HCT116 (cell line): ENCODE data around the gene SLC44A3. TPM values are rescaled to one million over a fixed set of nuclear protein-coding genes. Genes with fewer than 3 reads are reported as not detected.

Experiments used
- ATAC-seq: fragments of 200-7000 bp; cut with Tn5 transposase; 2 replicates; pipeline ENCODE4 v1.9.1; 2020; ENCODE audit warnings: mild to moderate bottlenecking, moderate library complexity
- BruUV-seq: library from RNA; stranded (reverse); fragments of 400-500 nt; replicated peaks from 2 replicates; lab custom pipeline; 2021; lab: Mats Ljungman, UMichigan
- CTCF ChIA-PET: fragments of 300-600 bp; sonication (Branson Sonifier 250); formaldehyde crosslinking; loops from one replicate; lab custom pipeline; 2021; ENCODE audit warnings: antibody characterized with exemption; lab: Charles Lee
- POLR2A ChIA-PET: fragments of 300-600, 350-600 bp; sonication (Branson Sonifier 250); formaldehyde crosslinking; loops from one replicate; lab custom pipeline; 2021; ENCODE audit warnings: antibody characterized with exemption; lab: Charles Lee
- RAD21 ChIA-PET, 2 experiments: fragments of 300-600 bp; sonication (Branson Sonifier 250); formaldehyde crosslinking; loops; one replicate each; lab custom pipeline; 2023; ENCODE audit warnings: low total read pairs in 2 of 2; ENCODE audit not compliant: uncharacterized antibody in 2 of 2, unreplicated experiment in 2 of 2, low non-redundant PET in 1 of 2; lab: Charles Lee
- DNase-seq: peaks from one replicate; pipeline ENCODE4 v3.0.0-alpha.2; 2010; ENCODE audit warnings: low read depth, low spot score
- H2AFZ ChIP-seq: fragments of 200-600 bp; shearing (Covaris generic), sonication (generic); 2 replicates; pipeline ENCODE4 v1.6.1; 2017; ENCODE audit warnings: low read depth, mixed run types, mixed read lengths, antibody characterized with exemption, low read length; ENCODE audit not compliant: poor library complexity, severe bottlenecking
- H3K27ac ChIP-seq: 2 replicates; pipeline ENCODE4 v1.5.1; 2012; ENCODE audit warnings: low read depth, low read length
- H3K27me3 ChIP-seq: fragments of 200-600 bp; sonication (generic); 2 replicates; pipeline ENCODE4 v1.6.1; 2016; ENCODE audit warnings: mixed run types, low read length, mixed read lengths; ENCODE audit not compliant: insufficient read depth
- H3K36me3 ChIP-seq, 2 experiments: fragments of 200-500 bp in 1 of 2; fragments of 200-600 bp in 1 of 2; sonication (Bioruptor generic) in 1 of 2; sonication (generic) in 1 of 2; 2 replicates each; pipeline versions ENCODE4 v1.5.1 to v1.6.1; 2014 to 2016; ENCODE audit warnings: low read length in 2 of 2, inconsistent platforms in 1 of 2, mixed read lengths in 1 of 2, mixed run types in 1 of 2; ENCODE audit not compliant: insufficient read depth in 2 of 2, control insufficient read depth in 1 of 2
- H3K4me1 ChIP-seq, 2 experiments: fragments of 200-600 bp in 1 of 2; sonication (generic) in 1 of 2; 2 replicates each; pipeline versions ENCODE4 v1.5.1 to v1.6.1; 2012 to 2017; ENCODE audit warnings: low read length in 2 of 2, inconsistent platforms in 1 of 2, mild to moderate bottlenecking in 1 of 2, mixed read lengths in 1 of 2, mixed run types in 1 of 2, moderate library complexity in 1 of 2; ENCODE audit not compliant: insufficient read depth in 2 of 2, control insufficient read depth in 1 of 2
- H3K4me2 ChIP-seq: fragments of 200-600 bp; sonication (generic); 2 replicates; pipeline ENCODE4 v1.6.1; 2017; ENCODE audit warnings: mixed run types, low read length, mixed read lengths
- H3K4me3 ChIP-seq, 2 experiments: fragments of 200-600 bp in 1 of 2; sonication (generic) in 1 of 2; replicated peaks in 1 of 2; 2 replicates each; pipeline ENCODE4 v1.5.1; 2011 to 2016; ENCODE audit warnings: low read length in 2 of 2, control low read depth in 1 of 2, low read depth in 1 of 2, mild to moderate bottlenecking in 1 of 2, mixed read lengths in 1 of 2, mixed run types in 1 of 2
- H3K79me2 ChIP-seq: fragments of 200-600 bp; sonication (generic); 2 replicates; pipeline ENCODE4 v1.6.1; 2017; ENCODE audit warnings: mild to moderate bottlenecking, mixed run types, low read length, moderate library complexity, mixed read lengths; ENCODE audit not compliant: insufficient read depth
- H3K9ac ChIP-seq: fragments of 200-600 bp; sonication (generic); 2 replicates; pipeline ENCODE4 v1.6.1; 2016; ENCODE audit warnings: low read length, mixed read lengths
- H3K9me2 ChIP-seq: fragments of 200-600 bp; sonication (generic), shearing (Covaris generic); 2 replicates; pipeline ENCODE4 v1.6.1; 2017; ENCODE audit warnings: mixed run types, mild to moderate bottlenecking, moderate library complexity; ENCODE audit not compliant: insufficient read depth
- H3K9me3 ChIP-seq, 2 experiments: fragments of 200-500 bp in 1 of 2; fragments of 200-600 bp in 1 of 2; sonication (Bioruptor generic) in 1 of 2; sonication (generic) in 1 of 2; 2 replicates each; pipeline ENCODE4 v1.6.1; 2014 to 2017; ENCODE audit warnings: low read length in 2 of 2, mixed read lengths in 2 of 2, inconsistent platforms in 1 of 2, low read depth in 1 of 2, mild to moderate bottlenecking in 1 of 2, mixed run types in 1 of 2, moderate library complexity in 1 of 2; ENCODE audit not compliant: control insufficient read depth in 1 of 2, insufficient read depth in 1 of 2
- H4K20me1 ChIP-seq: fragments of 200-600 bp; sonication (generic), shearing (Covaris generic); 2 replicates; pipeline ENCODE4 v1.6.1; 2017; ENCODE audit warnings: mixed run types, mild to moderate bottlenecking, moderate library complexity; ENCODE audit not compliant: insufficient read depth
- CEBPB ChIP-seq: IDR thresholded peaks from 2 replicates; pipeline ENCODE4 v1.6.1; 2012; ENCODE audit warnings: low read depth
- ELF1 ChIP-seq: IDR thresholded peaks from 2 replicates; pipeline ENCODE4 v1.6.1; 2012; ENCODE audit warnings: low read depth, borderline replicate concordance
- EZH2phosphoT487 ChIP-seq: fragments of 200-600 bp; IDR thresholded peaks from 2 replicates; pipeline ENCODE4 v1.6.1; 2018; ENCODE audit warnings: antibody characterized with exemption, borderline replicate concordance
- FOSL1 ChIP-seq: IDR thresholded peaks from 2 replicates; pipeline ENCODE4 v1.6.1; 2012; ENCODE audit warnings: low read depth
- POLR2A ChIP-seq: IDR thresholded peaks from 2 replicates; pipeline ENCODE4 v1.7.0; 2011; ENCODE audit warnings: borderline replicate concordance; ENCODE audit not compliant: insufficient read depth, insufficient read length; ENCODE audit errors: extremely low read depth
- POLR2AphosphoS5 ChIP-seq: IDR thresholded peaks from 2 replicates; pipeline ENCODE4 v1.6.1; 2011; ENCODE audit warnings: mild to moderate bottlenecking, low read depth, low read length, moderate library complexity
- SP1 ChIP-seq: IDR thresholded peaks from 2 replicates; pipeline ENCODE4 v1.6.1; 2012; ENCODE audit warnings: low read depth
- SRF ChIP-seq: IDR thresholded peaks from 2 replicates; pipeline ENCODE4 v1.6.1; 2012; ENCODE audit warnings: low read depth
- ZFX ChIP-seq: fragments of 450-650 bp; IDR thresholded peaks from 2 replicates; pipeline ENCODE4 v1.6.1; 2017
- ZNF274 ChIP-seq: fragments of 200-500 bp; sonication (Bioruptor generic); IDR thresholded peaks from 2 replicates; pipeline ENCODE4 v1.6.1; 2014; ENCODE audit warnings: mild to moderate bottlenecking, low read depth, low read length, inconsistent platforms
- intact Hi-C: fragments of 100-400 bp; cut with micrococcal nuclease; formaldehyde crosslinking; loops from 2 replicates; pipeline ENCODE4 v1.10.0; 2022
- total RNA-seq: library from RNA; stranded (reverse); gene quantifications from one replicate; pipeline ENCODE4 v1.2.1, GENCODE V29; 2021; ENCODE audit not compliant: unreplicated experiment
- TF ChIP-seq, protein P1 (sequence below): IDR thresholded peaks from 2 replicates; pipeline ENCODE4 v1.6.1; 2011; ENCODE audit warnings: mild to moderate bottlenecking, low read length, moderate library complexity; ENCODE audit not compliant: insufficient replicate concordance; ENCODE audit errors: extremely low read depth
- TF ChIP-seq, protein P2 (sequence below): IDR thresholded peaks from 2 replicates; pipeline ENCODE4 v1.6.1; 2012

Gene SLC44A3
- total RNA-seq, 1 experiment from 2014 or later = 9.6 TPM

DNA sequence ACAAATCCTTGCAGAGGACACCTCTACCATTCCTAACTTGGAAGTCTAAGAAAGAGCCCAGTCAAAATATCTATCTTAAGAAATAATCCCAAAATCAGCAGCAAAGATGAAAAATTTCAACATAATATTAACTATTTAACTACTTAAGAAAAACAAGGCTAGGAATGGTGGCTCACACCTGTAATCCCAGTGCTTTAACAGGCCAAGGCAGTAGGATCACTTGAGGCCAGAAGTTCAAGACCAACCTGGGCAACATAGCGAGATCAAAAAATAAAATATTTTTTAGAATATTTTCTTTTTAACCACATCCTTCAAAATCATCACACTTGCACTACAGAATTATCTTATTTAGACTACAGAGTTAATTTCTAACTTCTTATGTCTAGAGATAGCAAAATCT is 101.8 kb downstream of the SLC44A3 start:
- H3K79me2 ChIP-seq = peaks cover 97% of the 10 kb centered on the region
- 0 out of 4 replicates have a peak, but pooled peaks cover 0 to 6% of the 10 kb centered on the region in 2 experiments for H3K36me3 ChIP-seq
- H3K9me2 ChIP-seq = no peaks in the 10 kb centered on the region
- no TSS peak for BruUV-seq
- H3K4me1 ChIP-seq = peaks cover 12 to 60% of the 10 kb centered on the region in 2 experiments
- no peak for DNase-seq
- ChIA-PET POLR2A (no interaction called here), CTCF (no interaction called here), RAD21 (no interaction called here)
- intact Hi-C loops = no loop called here
- no peak for TF ChIP-seq CEBPB
- TF ChIP-seq POLR2A = no peak
- no peak for TF ChIP-seq ZFX
- TF ChIP-seq EZH2phosphoT487 = no peak
- TF ChIP-seq FOSL1 = no peak
- TF ChIP-seq ELF1 = no peak
- no peak for TF ChIP-seq POLR2AphosphoS5
- TF ChIP-seq SRF = no peak
- TF ChIP-seq, protein P1, sequence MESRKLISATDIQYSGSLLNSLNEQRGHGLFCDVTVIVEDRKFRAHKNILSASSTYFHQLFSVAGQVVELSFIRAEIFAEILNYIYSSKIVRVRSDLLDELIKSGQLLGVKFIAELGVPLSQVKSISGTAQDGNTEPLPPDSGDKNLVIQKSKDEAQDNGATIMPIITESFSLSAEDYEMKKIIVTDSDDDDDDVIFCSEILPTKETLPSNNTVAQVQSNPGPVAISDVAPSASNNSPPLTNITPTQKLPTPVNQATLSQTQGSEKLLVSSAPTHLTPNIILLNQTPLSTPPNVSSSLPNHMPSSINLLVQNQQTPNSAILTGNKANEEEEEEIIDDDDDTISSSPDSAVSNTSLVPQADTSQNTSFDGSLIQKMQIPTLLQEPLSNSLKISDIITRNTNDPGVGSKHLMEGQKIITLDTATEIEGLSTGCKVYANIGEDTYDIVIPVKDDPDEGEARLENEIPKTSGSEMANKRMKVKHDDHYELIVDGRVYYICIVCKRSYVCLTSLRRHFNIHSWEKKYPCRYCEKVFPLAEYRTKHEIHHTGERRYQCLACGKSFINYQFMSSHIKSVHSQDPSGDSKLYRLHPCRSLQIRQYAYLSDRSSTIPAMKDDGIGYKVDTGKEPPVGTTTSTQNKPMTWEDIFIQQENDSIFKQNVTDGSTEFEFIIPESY = no peak
- TF ChIP-seq, protein P2, sequence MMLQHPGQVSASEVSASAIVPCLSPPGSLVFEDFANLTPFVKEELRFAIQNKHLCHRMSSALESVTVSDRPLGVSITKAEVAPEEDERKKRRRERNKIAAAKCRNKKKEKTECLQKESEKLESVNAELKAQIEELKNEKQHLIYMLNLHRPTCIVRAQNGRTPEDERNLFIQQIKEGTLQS = no peak
- no peak for TF ChIP-seq ZNF274
- no peak for TF ChIP-seq SP1
- no peak for ATAC-seq
- H3K4me2 ChIP-seq = no peak overlapping the region
- no peak overlapping the region for H2AFZ ChIP-seq
- H3K4me3 ChIP-seq = no peak overlapping the region
- H3K9me3 ChIP-seq = no peaks in the 10 kb centered on the region
- H3K27ac ChIP-seq = no peak overlapping the region
- no peaks in the 10 kb centered on the region for H3K27me3 ChIP-seq
- no peak overlapping the region for H3K9ac ChIP-seq
- H4K20me1 ChIP-seq = peaks cover 27% of the 10 kb centered on the region; the same call in 1 of the 2 replicates
